HepG2 (cell line): ENCODE measurements around the gene AMIGO2. TPM values are rescaled to one million over a fixed set of nuclear protein-coding genes. Genes with fewer than 3 reads are reported as not detected.

ENCODE experiments used
- ATAC-seq: fragments of 200-7000 bp; cut with Tn5 transposase; 3 replicates; pipeline ENCODE4 v1.9.1; 2020; ENCODE audit warnings: mild to moderate bottlenecking, moderate library complexity
- BruUV-seq: library from RNA; stranded (reverse); fragments of 400-500 nt; replicated peaks from 2 replicates; lab custom pipeline; 2021; lab: Mats Ljungman, UMichigan
- CTCF ChIA-PET: fragments of 300-600 bp; formaldehyde crosslinking; extraction: SDS; loops from one replicate; lab custom pipeline; 2021; ENCODE audit warnings: low total read pairs, inconsistent platforms, low intra/inter-chr PET ratio; lab: Yijun Ruan, JAX
- POLR2A ChIA-PET: fragments of 350-600 bp; sonication (Branson Sonifier 250); formaldehyde crosslinking; loops from one replicate; lab custom pipeline; 2020; ENCODE audit warnings: antibody characterized with exemption, inconsistent platforms; lab: Yijun Ruan, JAX
- DNase-seq: peaks from one replicate; pipeline ENCODE4 v3.0.0-alpha.2; 2015; ENCODE audit warnings: low spot score
- FAIRE-seq: peaks from 3 replicates; lab custom pipeline; 2011; peaks lifted over from hg19 to GRCh38; lab: Jason Lieb, UNC
- H2AFZ ChIP-seq: one replicate; pipeline ENCODE4 v1.6.1; 2011; ENCODE audit warnings: low read length, inconsistent platforms
- H3K27ac ChIP-seq: fragments of 300-600 bp; 3 replicates; pipeline ENCODE4 v1.8.0; 2011; ENCODE audit warnings: mixed run types, mild to moderate bottlenecking, mixed read lengths, low read length, inconsistent platforms; ENCODE audit not compliant: insufficient read depth; ENCODE audit errors: extremely low read length
- H3K27me3 ChIP-seq, 2 experiments: fragments of 200-600 bp in 1 of 2; 2 replicates in 1 of 2; 3 replicates in 1 of 2; pipeline versions ENCODE4 v1.6.0 to v1.8.0; 2011; ENCODE audit warnings: low read length in 2 of 2, mild to moderate bottlenecking in 2 of 2, moderate library complexity in 2 of 2, inconsistent platforms in 1 of 2; ENCODE audit not compliant: insufficient read depth in 2 of 2, control insufficient read depth in 1 of 2
- H3K36me3 ChIP-seq, 2 experiments: fragments of 200-600 bp in 1 of 2; replicated peaks in 1 of 2; 2 replicates in 1 of 2; 3 replicates in 1 of 2; pipeline versions ENCODE4 v1.5.1 to v1.8.0; 2011; ENCODE audit warnings: low read length in 2 of 2, inconsistent platforms in 1 of 2; ENCODE audit not compliant: insufficient read depth in 2 of 2, control insufficient read depth in 1 of 2
- H3K4me1 ChIP-seq: 2 replicates; pipeline ENCODE4 v1.5.1; 2012; ENCODE audit warnings: low read length, inconsistent platforms; ENCODE audit not compliant: insufficient read depth
- H3K4me2 ChIP-seq: 2 replicates; pipeline ENCODE4 v1.6.0; 2011; ENCODE audit warnings: low read depth, low read length, inconsistent platforms
- H3K4me3 ChIP-seq, 3 experiments: fragments of 200-600 bp in 1 of 3; sonication (generic), shearing (Covaris generic) in 1 of 3; replicated peaks in 1 of 3; 2 replicates each; pipeline ENCODE4 v1.5.1; 2011 to 2016; ENCODE audit warnings: low read length in 3 of 3, inconsistent platforms in 2 of 3, low read depth in 2 of 3, mild to moderate bottlenecking in 2 of 3, control low read depth in 1 of 3, mixed read lengths in 1 of 3; ENCODE audit not compliant: insufficient read depth in 1 of 3
- H3K79me2 ChIP-seq: one replicate; pipeline ENCODE4 v1.6.1; 2011; ENCODE audit warnings: low read length, inconsistent platforms; ENCODE audit not compliant: insufficient read depth
- H3K9ac ChIP-seq: 2 replicates; pipeline ENCODE4 v1.6.0; 2011; ENCODE audit warnings: mild to moderate bottlenecking, low read depth, low read length, inconsistent platforms; ENCODE audit not compliant: insufficient read depth
- H3K9me3 ChIP-seq: 2 replicates; pipeline ENCODE4 v1.5.1; 2012; ENCODE audit warnings: mild to moderate bottlenecking, low read length
- H4K20me1 ChIP-seq: 2 replicates; pipeline ENCODE4 v1.6.0; 2011; ENCODE audit warnings: inconsistent platforms, mild to moderate bottlenecking, low read length, moderate library complexity; ENCODE audit not compliant: insufficient read depth
- AGO2 ChIP-seq: fragments of 200-400 bp; formaldehyde crosslinking; optimal IDR thresholded peaks from 2 replicates; pipeline ENCODE3; 2017; ENCODE audit warnings: mild to moderate bottlenecking, low read depth, low read length, moderate library complexity
- FOXK2 ChIP-seq: fragments of 450-650 bp; IDR thresholded peaks from 2 replicates; pipeline ENCODE4 v1.6.1; 2016
- KDM4B ChIP-seq: sonication (generic); formaldehyde crosslinking; IDR thresholded peaks from 2 replicates; pipeline ENCODE4 v1.4.0; 2020; ENCODE audit warnings: missing genetic modification reagents
- MZF1 ChIP-seq: sonication (generic); formaldehyde crosslinking; IDR thresholded peaks from 2 replicates; pipeline ENCODE4 v1.8.1; 2023; ENCODE audit warnings: mild to moderate bottlenecking, missing genetic modification reagents, borderline replicate concordance
- STAG1 ChIP-seq: sonication (generic); formaldehyde crosslinking; IDR thresholded peaks from 2 replicates; pipeline ENCODE4 v1.4.0; 2020; ENCODE audit warnings: missing genetic modification reagents
- SYNCRIP ChIP-seq: fragments of 200-400 bp; formaldehyde crosslinking; IDR thresholded peaks from 2 replicates; pipeline ENCODE4 v1.6.1; 2018; ENCODE audit warnings: mild to moderate bottlenecking, low read depth, low read length; ENCODE audit not compliant: insufficient read depth
- TBX3 ChIP-seq: fragments of 450-650 bp; IDR thresholded peaks from 2 replicates; pipeline ENCODE4 v1.6.1; 2017; ENCODE audit warnings: antibody characterized with exemption, mild to moderate bottlenecking, inconsistent platforms, borderline replicate concordance
- YEATS2 ChIP-seq: sonication (generic); formaldehyde crosslinking; IDR thresholded peaks from 2 replicates; pipeline ENCODE4 v1.4.0; 2020; ENCODE audit warnings: missing genetic modification reagents, borderline replicate concordance
- ZNF121 ChIP-seq: sonication (generic); formaldehyde crosslinking; IDR thresholded peaks from 2 replicates; pipeline ENCODE4 v1.5.0; 2020; ENCODE audit warnings: mild to moderate bottlenecking, missing genetic modification reagents
- ZNF317 ChIP-seq: sonication (generic); formaldehyde crosslinking; IDR thresholded peaks from 2 replicates; pipeline ENCODE4 v1.5.0; 2020; ENCODE audit warnings: mild to moderate bottlenecking, missing genetic modification reagents
- ZNF432 ChIP-seq: sonication (generic); formaldehyde crosslinking; IDR thresholded peaks from 2 replicates; pipeline ENCODE4 v1.5.0; 2020; ENCODE audit warnings: missing genetic modification reagents, mild to moderate bottlenecking, borderline replicate concordance
- ZNF572 ChIP-seq: sonication (generic); formaldehyde crosslinking; IDR thresholded peaks from 2 replicates; pipeline ENCODE4 v1.5.1; 2020; ENCODE audit warnings: mild to moderate bottlenecking, missing genetic modification reagents
- ZNF589 ChIP-seq: sonication (generic); formaldehyde crosslinking; conservative IDR thresholded peaks from 2 replicates; pipeline ENCODE4 v1.8.0; 2022; ENCODE audit warnings: mild to moderate bottlenecking, moderate library complexity, missing genetic modification reagents
- WGBS: methylation state at CpG from one replicate; pipeline ENCODE4 v1.1.6; 2017; ENCODE audit warnings: low lambda C conversion rate; 5-methylcytosine and 5-hydroxymethylcytosine counted together
- in situ Hi-C: cut with HindIII; loops from 2 replicates; pipeline ENCODE4 v1.10.0; 2017; ENCODE audit warnings: low pct_unique_long_range_greater_than_20kb; ENCODE audit not compliant: extremely low pct_ligation_motif_present
- intact Hi-C: fragments of 100-400 bp; cut with micrococcal nuclease; formaldehyde crosslinking; loops from one replicate; pipeline ENCODE4 v1.10.0; 2022; ENCODE audit not compliant: unreplicated experiment
- polyA plus RNA-seq, 8 experiments: library from polyadenylated mRNA; depleted of rRNA in 3 of 8; stranded (reverse) in 7 of 8; unstranded in 1 of 8; fragments of >200 nt; fragmentation: Illumina TruSeq in 4 of 8; extraction: Trizol in 4 of 8; gene quantifications; 2 replicates each; pipeline versions ENCODE4 v1.2.1 to v1.2.3, GENCODE V29; 2011 to 2016; ENCODE audit warnings: low read depth in 4 of 8, missing spikeins in 1 of 8, mixed read lengths in 1 of 8; ENCODE audit not compliant: insufficient read depth in 1 of 8
- total RNA-seq, 5 experiments: library from RNA; depleted of rRNA; stranded (reverse); fragments of >200 nt; fragmentation: Illumina TruSeq; extraction: Trizol; gene quantifications; 2 replicates each; pipeline ENCODE4 v1.2.3, GENCODE V29; 2016; ENCODE audit warnings: low read depth in 1 of 5
- TF ChIP-seq, protein P1 (sequence below): sonication (generic); formaldehyde crosslinking; IDR thresholded peaks from 2 replicates; pipeline ENCODE4 v1.4.0; 2020; ENCODE audit warnings: missing genetic modification reagents
- TF ChIP-seq, protein P2 (sequence below): IDR thresholded peaks from 2 replicates; pipeline ENCODE4 v1.6.1; 2016; ENCODE audit warnings: mild to moderate bottlenecking, missing biosample characterization, missing genetic modification reagents
- TF ChIP-seq, protein P3 (sequence below): sonication (generic); formaldehyde crosslinking; conservative IDR thresholded peaks from 2 replicates; pipeline ENCODE4 v1.8.0; 2022; ENCODE audit warnings: mild to moderate bottlenecking, moderate library complexity, missing genetic modification reagents

Gene AMIGO2
- total and polyA plus RNA-seq, 2 of the 13 experiments (the other 11 are each of a cell fraction or from before 2014, with no cell fraction given), result not detected

DNA sequence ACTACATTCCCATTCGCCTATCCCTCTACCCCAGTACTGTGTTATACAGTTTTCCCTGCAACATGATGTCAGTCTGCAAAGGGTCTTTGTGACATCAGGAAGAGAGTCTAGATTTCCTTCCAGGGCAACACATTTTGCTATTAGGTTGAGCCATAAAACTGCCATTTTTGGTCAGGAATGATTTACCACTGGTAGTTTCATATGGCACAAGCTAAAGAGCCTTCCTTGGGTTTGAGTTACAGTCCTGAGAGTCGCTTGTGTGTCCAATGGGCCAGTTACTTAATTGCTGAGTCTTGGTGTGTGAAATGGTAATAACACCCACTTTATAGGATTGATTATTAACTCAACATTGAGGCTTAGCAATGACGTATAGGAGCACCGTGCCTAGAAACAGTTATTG, 22.6 kb upstream of the AMIGO2 start:
- Histone ChIP-seq H3K9ac (no peak overlapping the region), H3K36me3 (no peaks in the 10 kb centered on the region), H3K4me1 (no peaks in the 10 kb centered on the region), H3K79me2 (no peaks in the 10 kb centered on the region), H3K4me2 (no peak overlapping the region), H3K9me3 (no peaks in the 10 kb centered on the region), H3K27me3 (peaks cover 0 to 12% of the 10 kb centered on the region in 2 experiments; a peak in 3 of 5 replicates), H3K4me3 (no peak overlapping the region), H4K20me1 (no peaks in the 10 kb centered on the region), H2AFZ (no peak overlapping the region), H3K27ac (no peak overlapping the region)
- intact Hi-C loops, result no loop called here
- in situ Hi-C loops, result no loop called here
- BruUV-seq, result no TSS peak
- 21% methylated on average over 4 of the region's 4 CpGs for WGBS
- TF ChIP-seq KDM4B (CRISPR knock-in tag) (no peak), MZF1 (CRISPR knock-in tag) (no peak), FOXK2 (no peak), STAG1 (CRISPR knock-in tag) (no peak), ZNF121 (CRISPR knock-in tag) (no peak), ZNF572 (CRISPR knock-in tag) (no peak), ZNF589 (CRISPR knock-in tag) (no peak), TBX3 (no peak), YEATS2 (CRISPR knock-in tag) (no peak), AGO2 (no peak), ZNF317 (CRISPR knock-in tag) (no peak), SYNCRIP (no peak), ZNF432 (CRISPR knock-in tag) (no peak)
- TF ChIP-seq, protein P1, sequence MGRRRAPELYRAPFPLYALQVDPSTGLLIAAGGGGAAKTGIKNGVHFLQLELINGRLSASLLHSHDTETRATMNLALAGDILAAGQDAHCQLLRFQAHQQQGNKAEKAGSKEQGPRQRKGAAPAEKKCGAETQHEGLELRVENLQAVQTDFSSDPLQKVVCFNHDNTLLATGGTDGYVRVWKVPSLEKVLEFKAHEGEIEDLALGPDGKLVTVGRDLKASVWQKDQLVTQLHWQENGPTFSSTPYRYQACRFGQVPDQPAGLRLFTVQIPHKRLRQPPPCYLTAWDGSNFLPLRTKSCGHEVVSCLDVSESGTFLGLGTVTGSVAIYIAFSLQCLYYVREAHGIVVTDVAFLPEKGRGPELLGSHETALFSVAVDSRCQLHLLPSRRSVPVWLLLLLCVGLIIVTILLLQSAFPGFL, result no peak
- TF ChIP-seq, protein P2, sequence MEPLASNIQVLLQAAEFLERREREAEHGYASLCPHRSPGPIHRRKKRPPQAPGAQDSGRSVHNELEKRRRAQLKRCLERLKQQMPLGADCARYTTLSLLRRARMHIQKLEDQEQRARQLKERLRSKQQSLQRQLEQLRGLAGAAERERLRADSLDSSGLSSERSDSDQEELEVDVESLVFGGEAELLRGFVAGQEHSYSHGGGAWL (CRISPR knock-in tag), result no peak
- TF ChIP-seq, protein P3, sequence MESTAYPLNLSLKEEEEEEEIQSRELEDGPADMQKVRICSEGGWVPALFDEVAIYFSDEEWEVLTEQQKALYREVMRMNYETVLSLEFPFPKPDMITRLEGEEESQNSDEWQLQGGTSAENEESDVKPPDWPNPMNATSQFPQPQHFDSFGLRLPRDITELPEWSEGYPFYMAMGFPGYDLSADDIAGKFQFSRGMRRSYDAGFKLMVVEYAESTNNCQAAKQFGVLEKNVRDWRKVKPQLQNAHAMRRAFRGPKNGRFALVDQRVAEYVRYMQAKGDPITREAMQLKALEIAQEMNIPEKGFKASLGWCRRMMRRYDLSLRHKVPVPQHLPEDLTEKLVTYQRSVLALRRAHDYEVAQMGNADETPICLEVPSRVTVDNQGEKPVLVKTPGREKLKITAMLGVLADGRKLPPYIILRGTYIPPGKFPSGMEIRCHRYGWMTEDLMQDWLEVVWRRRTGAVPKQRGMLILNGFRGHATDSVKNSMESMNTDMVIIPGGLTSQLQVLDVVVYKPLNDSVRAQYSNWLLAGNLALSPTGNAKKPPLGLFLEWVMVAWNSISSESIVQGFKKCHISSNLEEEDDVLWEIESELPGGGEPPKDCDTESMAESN (CRISPR knock-in tag), result no peak
- FAIRE-seq (no peak), DNase-seq (no peak), ATAC-seq (no peak)
- ChIA-PET POLR2A (no interaction called here), CTCF (no interaction called here)
